Transverse colon (tissue), 4 donors: ENCODE results near the gene SDK1.

Source experiments
- EP300 ChIP-seq: sonication (generic); formaldehyde crosslinking; IDR thresholded peaks from one replicate; pipeline ENCODE4 v1.6.1; 2017; ENCODE audit warnings: antibody characterized with exemption, low read depth
- POLR2A ChIP-seq: fragments of 450-650 bp; IDR thresholded peaks from one replicate; pipeline ENCODE4 v1.6.1; 2016; ENCODE audit warnings: antibody characterized with exemption, mild to moderate bottlenecking, moderate library complexity
- POLR2AphosphoS5 ChIP-seq, 3 donors: sonication (generic); formaldehyde crosslinking; IDR thresholded peaks; one replicate each; pipeline ENCODE4 v1.6.1; 2016; ENCODE audit warnings: antibody characterized with exemption in 3 of 3
- TF ChIP-seq, protein P1 (sequence below), 5 experiments: fragments of 200-600 bp in 3 of 5; fragments of 450-650 bp in 2 of 5; sonication (generic) in 3 of 5; IDR thresholded peaks; 1 replicate in 2 of 5; 2 replicates in 3 of 5; pipeline ENCODE4 v1.5.1; 2016 to 2017; ENCODE audit warnings: antibody characterized with exemption in 5 of 5, inconsistent platforms in 3 of 5, mild to moderate bottlenecking in 2 of 5, moderate library complexity in 1 of 5

DNA sequence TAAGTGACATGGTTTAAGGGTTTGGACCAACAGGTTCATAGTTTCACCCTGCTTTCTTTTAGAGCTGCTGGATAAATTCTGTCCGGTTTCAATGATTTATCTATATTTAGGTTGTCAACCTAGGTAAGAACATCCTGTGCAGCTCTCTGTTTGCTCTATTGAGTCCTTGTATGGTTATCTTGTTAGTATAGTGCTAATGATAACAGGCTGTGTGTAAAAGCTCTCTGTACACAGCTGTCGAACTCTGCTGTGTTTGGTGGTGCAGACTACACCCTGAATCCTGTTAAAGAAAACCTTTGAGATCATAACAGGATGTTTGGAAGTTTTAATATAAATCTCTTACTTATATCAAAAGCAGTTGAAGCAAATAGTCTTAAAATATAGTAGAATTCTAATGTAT, 219.2 kb downstream of the SDK1 start:
- no peak for TF ChIP-seq POLR2A
- TF ChIP-seq, protein P1, sequence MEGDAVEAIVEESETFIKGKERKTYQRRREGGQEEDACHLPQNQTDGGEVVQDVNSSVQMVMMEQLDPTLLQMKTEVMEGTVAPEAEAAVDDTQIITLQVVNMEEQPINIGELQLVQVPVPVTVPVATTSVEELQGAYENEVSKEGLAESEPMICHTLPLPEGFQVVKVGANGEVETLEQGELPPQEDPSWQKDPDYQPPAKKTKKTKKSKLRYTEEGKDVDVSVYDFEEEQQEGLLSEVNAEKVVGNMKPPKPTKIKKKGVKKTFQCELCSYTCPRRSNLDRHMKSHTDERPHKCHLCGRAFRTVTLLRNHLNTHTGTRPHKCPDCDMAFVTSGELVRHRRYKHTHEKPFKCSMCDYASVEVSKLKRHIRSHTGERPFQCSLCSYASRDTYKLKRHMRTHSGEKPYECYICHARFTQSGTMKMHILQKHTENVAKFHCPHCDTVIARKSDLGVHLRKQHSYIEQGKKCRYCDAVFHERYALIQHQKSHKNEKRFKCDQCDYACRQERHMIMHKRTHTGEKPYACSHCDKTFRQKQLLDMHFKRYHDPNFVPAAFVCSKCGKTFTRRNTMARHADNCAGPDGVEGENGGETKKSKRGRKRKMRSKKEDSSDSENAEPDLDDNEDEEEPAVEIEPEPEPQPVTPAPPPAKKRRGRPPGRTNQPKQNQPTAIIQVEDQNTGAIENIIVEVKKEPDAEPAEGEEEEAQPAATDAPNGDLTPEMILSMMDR (IDR thresholded peaks at IDR 0.05) = no peak
- no peak for TF ChIP-seq POLR2AphosphoS5 (IDR thresholded peaks at IDR 0.05)
- no peak for TF ChIP-seq EP300
